IPS DF 6.9 (cell line): ENCODE data around the gene C6orf120.

Experiments
- DNase-seq: peaks from one replicate; pipeline ENCODE4 v3.0.0-alpha.2; 2013; ENCODE audit warnings: low read depth, low spot score
- H3K27ac ChIP-seq: one replicate; pipeline ENCODE4 v1.5.1; 2013; ENCODE audit warnings: low read length, control low read depth
- H3K27me3 ChIP-seq: 2 replicates; pipeline ENCODE4 v1.6.1; 2013; ENCODE audit warnings: mild to moderate bottlenecking, low read length; ENCODE audit not compliant: control insufficient read depth, insufficient read depth
- H3K36me3 ChIP-seq: 2 replicates; pipeline ENCODE4 v1.6.1; 2013; ENCODE audit warnings: low read length; ENCODE audit not compliant: control insufficient read depth, insufficient read depth
- H3K4me1 ChIP-seq: 2 replicates; pipeline ENCODE4 v1.6.1; 2013; ENCODE audit warnings: low read length; ENCODE audit not compliant: control insufficient read depth, insufficient read depth
- H3K4me3 ChIP-seq: 2 replicates; pipeline ENCODE4 v1.5.1; 2013; ENCODE audit warnings: mild to moderate bottlenecking, low read length
- H3K9me3 ChIP-seq: 2 replicates; pipeline ENCODE4 v1.6.1; 2013; ENCODE audit warnings: low read length, inconsistent platforms; ENCODE audit not compliant: control insufficient read depth, insufficient read depth
- whole genome bisulfite sequencing: extraction: QIAGEN DNeasy Blood & Tissue Kit; methylation state at CpG from one replicate; pipeline ENCODE4 v1.1.7; 2013; ENCODE audit warnings: mixed read lengths, missing lambda C conversion rate; ENCODE audit not compliant: insufficient read length, insufficient coverage; 5-methylcytosine and 5-hydroxymethylcytosine counted together

Gene C6orf120

GRCh38 chr6:169663468-169663867 lies 38.5 kb upstream of the C6orf120 start:
- peaks cover 32% of the 10 kb centered on the region for H3K36me3 ChIP-seq
- no peak for DNase-seq
- H3K4me3 ChIP-seq, result no peak overlapping the region
- no peak overlapping the region for H3K27ac ChIP-seq
- no peaks in the 10 kb centered on the region for H3K4me1 ChIP-seq
- no peaks in the 10 kb centered on the region for H3K9me3 ChIP-seq
- no CpG with 5 or more reads among the region's 8 CpGs for WGBS
- H3K27me3 ChIP-seq, result no peaks in the 10 kb centered on the region

GRCh38 chr6:169664227-169664626 lies 37.7 kb upstream of the C6orf120 start:
- Histone ChIP-seq H3K27ac (no peak overlapping the region), H3K36me3 (peaks cover 33% of the 10 kb centered on the region)
- DNase-seq, result no peak

GRCh38 chr6:169665289-169665688 lies 36.6 kb upstream of the C6orf120 start:
- Histone ChIP-seq H3K36me3 (peaks cover 26% of the 10 kb centered on the region), H3K27ac (no peak overlapping the region), H3K4me1 (no peaks in the 10 kb centered on the region), H3K27me3 (no peaks in the 10 kb centered on the region), H3K4me3 (no peak overlapping the region), H3K9me3 (no peaks in the 10 kb centered on the region)
- DNase-seq, result no peak
- no CpG with 5 or more reads among the region's 9 CpGs for WGBS

More at GRCh38 chr6:169664227-169664626, 37.7 kb upstream of the C6orf120 start:
- Histone ChIP-seq H3K4me1 (no peaks in the 10 kb centered on the region), H3K9me3 (no peaks in the 10 kb centered on the region), H3K27me3 (no peaks in the 10 kb centered on the region), H3K4me3 (no peak overlapping the region)
- no CpG with 5 or more reads among the region's 14 CpGs for WGBS

DNA sequence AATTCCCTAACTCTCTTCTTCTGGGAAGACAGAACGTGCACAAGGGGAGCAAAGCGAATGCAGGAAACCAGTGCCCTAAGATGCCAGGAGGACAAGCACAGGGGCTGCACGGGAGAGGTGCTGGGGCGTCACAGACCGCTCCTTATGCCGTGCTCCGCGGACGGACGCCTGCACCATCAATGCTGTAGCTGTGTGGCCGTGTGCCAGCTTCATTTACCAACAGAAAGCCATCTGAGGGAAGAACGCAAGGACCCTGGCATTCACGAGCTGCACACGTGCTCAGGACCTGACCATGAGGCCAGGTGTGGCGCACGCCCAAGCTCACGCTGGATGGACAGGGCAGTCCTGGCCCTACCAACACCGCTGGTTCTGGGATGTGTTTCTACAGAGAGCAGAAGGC lies 35.5 kb upstream of the C6orf120 start:
- H3K4me3 ChIP-seq, result no peak overlapping the region
- H3K27ac ChIP-seq, result no peak overlapping the region
- WGBS, result no CpG with 5 or more reads among the region's 18 CpGs
- no peaks in the 10 kb centered on the region for H3K27me3 ChIP-seq
- no peak for DNase-seq
- no peaks in the 10 kb centered on the region for H3K4me1 ChIP-seq
- H3K36me3 ChIP-seq, result peaks cover 21% of the 10 kb centered on the region
- no peaks in the 10 kb centered on the region for H3K9me3 ChIP-seq

DNA sequence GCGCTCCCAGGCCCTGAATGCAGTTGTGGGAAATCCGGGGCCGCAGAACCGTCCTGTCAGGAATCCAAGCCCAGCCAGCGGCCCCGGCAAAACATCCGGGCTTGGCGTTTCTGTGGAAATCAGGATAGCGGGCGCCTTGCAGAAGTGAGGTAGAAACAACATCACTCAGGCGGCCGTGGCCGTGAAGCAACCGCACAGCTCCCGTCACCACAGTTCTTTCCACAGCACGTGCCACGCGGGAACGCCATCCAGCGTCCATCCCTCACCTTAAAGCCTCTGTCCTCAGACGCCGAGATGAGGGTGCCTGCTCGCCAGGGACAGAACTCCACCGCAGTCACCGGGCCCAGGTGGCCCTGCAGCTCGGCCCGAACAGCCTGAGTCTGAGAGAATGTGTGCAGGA lies 34.2 kb upstream of the C6orf120 start:
- no peaks in the 10 kb centered on the region for H3K9me3 ChIP-seq
- no peak for DNase-seq
- H3K27me3 ChIP-seq, result no peaks in the 10 kb centered on the region
- no peaks in the 10 kb centered on the region for H3K4me1 ChIP-seq
- no peak overlapping the region for H3K27ac ChIP-seq
- WGBS, result no CpG with 5 or more reads among the region's 27 CpGs
- H3K36me3 ChIP-seq, result peaks cover 24% of the 10 kb centered on the region
- H3K4me3 ChIP-seq, result no peak overlapping the region

DNA sequence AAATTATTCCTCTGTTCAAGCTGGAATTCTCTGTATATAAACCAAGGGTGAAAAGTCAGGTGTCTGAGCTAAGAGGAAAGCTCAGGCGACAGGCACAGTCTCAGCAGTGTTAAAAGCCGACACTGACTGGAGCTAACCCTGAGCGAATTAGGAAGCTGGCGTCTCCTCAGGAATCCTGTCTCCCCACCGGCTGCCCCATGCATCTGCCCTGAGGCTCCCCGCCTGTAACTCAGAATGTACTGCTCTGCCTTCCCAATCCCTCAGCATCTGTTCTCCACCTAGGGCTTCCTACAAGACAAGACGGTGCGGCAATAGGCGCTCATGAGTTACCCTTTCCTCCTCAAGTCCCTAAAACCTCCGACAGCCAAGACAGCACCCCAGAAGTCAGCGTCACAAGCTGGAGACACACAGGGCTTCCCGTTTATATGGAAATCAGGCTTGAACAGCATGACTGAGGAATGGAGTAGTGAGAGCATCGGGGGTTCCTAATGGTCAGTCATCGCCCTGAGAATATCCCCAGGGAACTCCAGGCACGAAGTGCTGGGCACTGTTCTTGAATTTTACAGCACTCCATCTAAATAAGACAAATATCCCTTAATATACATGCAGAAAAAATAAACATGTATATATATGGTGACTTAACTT lies 33.6 kb upstream of the C6orf120 start:
- Histone ChIP-seq H3K4me1 (no peaks in the 10 kb centered on the region), H3K9me3 (no peaks in the 10 kb centered on the region), H3K27me3 (no peaks in the 10 kb centered on the region), H3K36me3 (peaks cover 24% of the 10 kb centered on the region), H3K4me3 (no peak overlapping the region), H3K27ac (no peak overlapping the region)
- WGBS, result no CpG with 5 or more reads among the region's 15 CpGs
- DNase-seq, result no peak

GRCh38 chr6:169669147-169669546 lies 32.8 kb upstream of the C6orf120 start:
- H3K9me3 ChIP-seq, result no peaks in the 10 kb centered on the region
- H3K27ac ChIP-seq, result no peak overlapping the region
- DNase-seq, result no peak
- WGBS, result no CpG with 5 or more reads among the region's 6 CpGs
- H3K4me1 ChIP-seq, result no peaks in the 10 kb centered on the region
- H3K27me3 ChIP-seq, result no peaks in the 10 kb centered on the region
- peaks cover 16% of the 10 kb centered on the region for H3K36me3 ChIP-seq
- no peak overlapping the region for H3K4me3 ChIP-seq

DNA sequence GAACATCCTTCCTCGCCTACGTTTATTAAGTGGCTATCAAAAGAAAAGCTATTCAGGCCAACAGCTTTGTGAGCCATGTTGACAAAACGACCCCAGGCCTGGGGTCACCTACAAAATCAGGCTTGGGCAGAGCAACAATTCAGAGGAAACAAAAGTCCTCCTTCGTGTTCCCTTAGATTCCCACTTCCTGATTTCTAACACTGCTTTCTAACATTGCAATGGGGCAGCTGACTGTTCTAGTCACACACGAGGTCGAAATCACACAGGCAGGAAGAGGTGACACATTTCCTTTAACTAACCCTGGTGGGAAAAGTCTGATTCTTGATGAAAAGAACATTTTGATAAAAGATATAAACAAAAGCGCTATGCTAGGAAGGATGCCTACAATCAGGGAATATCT lies 32.0 kb upstream of the C6orf120 start:
- Histone ChIP-seq H3K36me3 (peaks cover 13% of the 10 kb centered on the region), H3K27ac (no peak overlapping the region), H3K9me3 (no peaks in the 10 kb centered on the region), H3K4me3 (no peak overlapping the region), H3K4me1 (no peaks in the 10 kb centered on the region), H3K27me3 (no peaks in the 10 kb centered on the region)
- no CpG with 5 or more reads among the region's 7 CpGs for WGBS
- DNase-seq, result no peak

DNA sequence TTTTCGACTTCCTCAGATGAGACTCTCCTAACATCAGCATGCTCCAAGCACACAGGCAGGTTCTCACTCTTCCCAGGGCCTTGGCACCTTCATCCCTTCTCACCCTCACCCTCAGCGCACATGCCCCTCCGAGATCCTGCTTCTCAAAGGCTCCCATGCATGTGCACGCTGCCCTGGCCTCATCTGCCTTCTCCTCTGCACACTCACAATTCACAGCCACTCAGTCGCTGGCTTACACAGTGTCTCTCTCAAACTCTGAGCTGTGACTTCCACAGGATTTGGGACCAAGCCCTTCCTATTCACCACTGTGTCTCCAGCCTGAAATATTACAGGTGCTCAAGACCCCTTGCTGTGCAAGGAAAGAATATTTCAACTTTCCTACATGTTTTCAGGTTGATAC lies 30.4 kb upstream of the C6orf120 start:
- WGBS, result no CpG with 5 or more reads among the region's 5 CpGs

GRCh38 chr6:169675011-169675410 lies 26.9 kb upstream of the C6orf120 start:
- Histone ChIP-seq H3K27ac (no peak overlapping the region), H3K36me3 (peaks cover 3% of the 10 kb centered on the region; the same call in 1 of the 2 replicates), H3K4me3 (no peak overlapping the region), H3K4me1 (no peaks in the 10 kb centered on the region), H3K27me3 (no peaks in the 10 kb centered on the region), H3K9me3 (no peaks in the 10 kb centered on the region)
- no peak for DNase-seq
- WGBS, result no CpG with 5 or more reads among the region's 3 CpGs

More for the DNA sequence above, 30.4 kb upstream of the C6orf120 start:
- H3K9me3 ChIP-seq, result no peaks in the 10 kb centered on the region
- H3K4me3 ChIP-seq, result no peak overlapping the region
- peaks cover 7% of the 10 kb centered on the region for H3K36me3 ChIP-seq
- no peaks in the 10 kb centered on the region for H3K27me3 ChIP-seq
- no peak overlapping the region for H3K27ac ChIP-seq
- DNase-seq, result no peak
- no peaks in the 10 kb centered on the region for H3K4me1 ChIP-seq

- DNase-seq, result no peak
- Histone ChIP-seq H3K36me3 (no peaks in the 10 kb centered on the region), H3K9me3 (no peaks in the 10 kb centered on the region), H3K27me3 (no peaks in the 10 kb centered on the region), H3K4me1 (no peaks in the 10 kb centered on the region), H3K4me3 (no peak overlapping the region), H3K27ac (no peak overlapping the region)
- no CpG with 5 or more reads among the region's 1 CpG for WGBS
Observed at GRCh38 chr6:169677096-169677495, 24.8 kb upstream of the C6orf120 start.
